ENCODE results near the gene GLTP. TPM values are rescaled to one million over a fixed set of nuclear protein-coding genes. Genes with fewer than 3 reads are reported as not detected.

Gene GLTP
- total and polyA plus RNA-seq, 2 donors (not counting 1 experiment from before 2014, with no cell fraction given), result 51.2 to 67.9 TPM

DNA sequence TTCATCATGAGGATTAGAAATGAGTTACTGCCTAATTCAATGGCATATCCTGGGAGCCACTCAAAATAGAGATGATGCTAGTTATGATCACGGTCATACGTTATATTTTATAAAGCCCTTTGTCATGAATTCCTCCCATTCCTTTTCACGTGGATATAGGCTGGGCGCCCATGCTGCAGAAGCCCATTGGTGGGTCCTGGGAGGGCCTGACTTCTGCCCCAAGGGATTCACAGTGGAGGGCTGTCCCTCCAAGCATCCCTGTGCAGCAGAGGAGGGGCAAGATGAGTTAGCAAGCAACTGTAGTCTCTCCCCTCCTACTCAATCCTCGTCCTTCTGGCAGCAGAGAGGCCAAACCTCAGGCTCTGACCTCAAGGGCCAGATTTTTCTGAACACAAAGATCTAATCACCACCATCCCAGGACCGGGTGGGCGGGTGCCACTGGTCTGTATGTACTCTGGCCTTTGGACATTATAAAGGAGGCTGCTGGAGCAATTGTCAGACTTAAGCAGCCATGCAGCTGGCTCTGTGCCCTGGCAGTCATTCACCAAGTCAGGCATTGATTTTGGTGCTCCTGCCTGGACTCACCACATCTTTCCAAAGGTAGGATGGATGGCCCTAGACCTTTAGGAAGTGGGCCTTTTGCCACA is 8.6 kb downstream of the GLTP start:
- H3K27me3 ChIP-seq (ENCODE audit: control insufficient read depth, insufficient read depth, low read length), result no peaks in the 10 kb centered on the region
- no peaks in the 10 kb centered on the region for H4K20me1 ChIP-seq (ENCODE audit: control insufficient read depth, extremely low read depth, insufficient read depth, low read length)
- peaks cover 24% of the 10 kb centered on the region for H3K79me2 ChIP-seq (ENCODE audit: control insufficient read depth, insufficient read depth, low read length)
- no peak overlapping the region for H3K9ac ChIP-seq (ENCODE audit: insufficient read depth, low read length)
- peaks cover 10% of the 10 kb centered on the region for H3K4me1 ChIP-seq (ENCODE audit: control insufficient read depth, extremely low read depth, insufficient read depth, low read length)
- no peak overlapping the region for H2AFZ ChIP-seq (ENCODE audit: low read length)
- DNase-seq (ENCODE audit: low read depth in 2 of 2), result peak in 1 of 2 donors; percentile 33
- TF ChIP-seq EZH2 (IDR thresholded peaks at IDR 0.05; ENCODE audit: low read length, missing control alignments), result no peak
- H3K27ac ChIP-seq (ENCODE audit: insufficient read depth, low read length), result peak overlapping the region; percentile 38
- no peaks in the 10 kb centered on the region for H3K9me3 ChIP-seq (ENCODE audit: control insufficient read depth, insufficient read depth, low read depth, low read length)
- H3K4me2 ChIP-seq (ENCODE audit: extremely low read depth, insufficient read depth, low read length), result no peak overlapping the region
- H3K4me3 ChIP-seq (replicated peaks in 1 of 4; ENCODE audit: control extremely low read depth in 1 of 4, insufficient read depth in 1 of 4, low read depth in 3 of 4, low read length in 4 of 4), result no peak overlapping the region
- H3K36me3 ChIP-seq (ENCODE audit: control insufficient read depth, insufficient read depth, low read length), result no peaks in the 10 kb centered on the region

DNA sequence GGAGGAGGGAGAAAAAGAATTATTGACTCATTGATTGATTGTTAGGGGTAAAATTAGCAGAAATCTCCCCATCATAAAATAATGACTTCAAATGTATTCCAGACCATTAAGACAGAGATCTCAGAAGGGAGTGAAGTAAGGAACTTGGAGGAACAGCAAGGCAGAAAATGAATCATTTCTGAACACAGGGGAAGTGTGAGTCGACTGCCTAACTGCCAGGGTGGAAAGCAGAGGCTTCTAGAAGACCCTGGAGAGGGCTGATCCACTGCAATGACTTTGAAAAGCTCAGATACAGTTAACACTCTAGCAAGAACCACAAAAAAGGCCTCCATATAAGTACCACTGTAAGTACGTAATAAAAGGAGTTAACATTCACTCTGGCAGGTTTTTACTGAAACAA is 9.7 kb downstream of the GLTP start:
- no peak overlapping the region for H2AFZ ChIP-seq (ENCODE audit: low read length)
- no peaks in the 10 kb centered on the region for H4K20me1 ChIP-seq (ENCODE audit: control insufficient read depth, extremely low read depth, insufficient read depth, low read length)
- H3K27me3 ChIP-seq (ENCODE audit: control insufficient read depth, insufficient read depth, low read length), result no peaks in the 10 kb centered on the region
- no peak overlapping the region for H3K9ac ChIP-seq (ENCODE audit: insufficient read depth, low read length)
- H3K4me2 ChIP-seq (ENCODE audit: extremely low read depth, insufficient read depth, low read length), result no peak overlapping the region
- H3K9me3 ChIP-seq (ENCODE audit: control insufficient read depth, insufficient read depth, low read depth, low read length), result no peaks in the 10 kb centered on the region
- H3K36me3 ChIP-seq (ENCODE audit: control insufficient read depth, insufficient read depth, low read length), result no peaks in the 10 kb centered on the region
- no peak for TF ChIP-seq CTCF (conservative IDR thresholded peaks at IDR 0.05 in 1 of 2, IDR thresholded peaks at IDR 0.05 in 1 of 2; ENCODE audit: low read depth in 1 of 2, low read length in 2 of 2)
- TF ChIP-seq EZH2 (IDR thresholded peaks at IDR 0.05; ENCODE audit: low read length, missing control alignments), result no peak
- no peak overlapping the region for H3K4me3 ChIP-seq (replicated peaks in 1 of 4; ENCODE audit: control extremely low read depth in 1 of 4, insufficient read depth in 1 of 4, low read depth in 3 of 4, low read length in 4 of 4)
- peak in 1 of 2 donors; percentile 50 for DNase-seq (ENCODE audit: low read depth in 2 of 2)
- H3K27ac ChIP-seq (ENCODE audit: insufficient read depth, low read length), result no peak overlapping the region
- peaks cover 20% of the 10 kb centered on the region for H3K79me2 ChIP-seq (ENCODE audit: control insufficient read depth, insufficient read depth, low read length)
- H3K4me1 ChIP-seq (ENCODE audit: control insufficient read depth, extremely low read depth, insufficient read depth, low read length), result peaks cover 10% of the 10 kb centered on the region

DNA sequence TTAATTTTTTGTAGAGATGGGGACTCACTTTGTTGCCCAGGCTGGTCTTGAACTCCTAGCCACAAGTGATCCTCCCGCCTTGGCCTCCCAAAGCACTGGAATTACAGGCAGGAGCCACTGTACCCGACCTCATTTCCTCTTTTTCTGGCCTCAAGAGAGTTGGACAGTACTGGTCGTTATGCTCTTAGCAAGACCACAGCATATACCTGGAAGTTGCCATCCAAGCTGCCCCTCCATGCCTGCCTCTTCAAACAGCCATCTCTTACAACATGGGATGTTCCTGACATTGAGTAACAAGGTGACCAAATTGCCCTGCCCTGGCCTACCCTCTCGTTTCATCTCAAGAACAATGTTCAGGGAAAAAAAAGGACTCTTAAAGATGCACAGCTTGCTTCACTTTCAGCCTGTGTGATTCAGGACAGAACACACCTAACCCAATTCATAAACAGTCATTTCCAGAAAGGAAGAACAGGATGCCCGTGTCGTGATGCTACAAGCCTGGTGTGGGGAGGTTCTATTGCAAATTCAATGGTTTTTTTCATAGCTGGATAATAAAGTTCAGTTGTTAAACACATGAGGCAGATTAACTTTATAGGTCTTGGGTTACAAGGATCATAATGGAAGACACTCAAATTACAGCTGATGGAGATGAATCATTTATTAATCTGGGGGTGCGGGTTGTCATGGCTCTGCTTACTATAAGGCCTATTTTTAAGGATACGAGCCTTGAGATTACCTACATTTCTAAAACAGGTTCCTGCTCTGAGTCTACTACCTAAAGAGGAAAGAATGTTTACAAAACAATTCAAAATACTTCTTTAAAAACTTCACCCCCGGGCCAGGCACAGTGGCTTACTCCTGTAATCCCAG is 11.9 kb downstream of the GLTP start:
- peaks cover 8% of the 10 kb centered on the region for H3K79me2 ChIP-seq (ENCODE audit: control insufficient read depth, insufficient read depth, low read length)
- DNase-seq (ENCODE audit: low read depth in 2 of 2), result no peak
- H3K4me2 ChIP-seq (ENCODE audit: extremely low read depth, insufficient read depth, low read length), result no peak overlapping the region
- no peak for TF ChIP-seq CTCF (conservative IDR thresholded peaks at IDR 0.05 in 1 of 2, IDR thresholded peaks at IDR 0.05 in 1 of 2; ENCODE audit: low read depth in 1 of 2, low read length in 2 of 2)
- TF ChIP-seq EZH2 (IDR thresholded peaks at IDR 0.05; ENCODE audit: low read length, missing control alignments), result no peak
- H3K4me1 ChIP-seq (ENCODE audit: control insufficient read depth, extremely low read depth, insufficient read depth, low read length), result peaks cover 13% of the 10 kb centered on the region
- no peak overlapping the region for H3K4me3 ChIP-seq (replicated peaks in 1 of 4; ENCODE audit: control extremely low read depth in 1 of 4, insufficient read depth in 1 of 4, low read depth in 3 of 4, low read length in 4 of 4)
- no peak overlapping the region for H3K9ac ChIP-seq (ENCODE audit: insufficient read depth, low read length)
- H3K27me3 ChIP-seq (ENCODE audit: control insufficient read depth, insufficient read depth, low read length), result no peaks in the 10 kb centered on the region
- no peaks in the 10 kb centered on the region for H4K20me1 ChIP-seq (ENCODE audit: control insufficient read depth, extremely low read depth, insufficient read depth, low read length)
- no peaks in the 10 kb centered on the region for H3K9me3 ChIP-seq (ENCODE audit: control insufficient read depth, insufficient read depth, low read depth, low read length)
- H3K27ac ChIP-seq (ENCODE audit: insufficient read depth, low read length), result no peak overlapping the region
- H3K36me3 ChIP-seq (ENCODE audit: control insufficient read depth, insufficient read depth, low read length), result no peaks in the 10 kb centered on the region
- H2AFZ ChIP-seq (ENCODE audit: low read length), result no peak overlapping the region
